HG03575 (cell line): Measurements from ENCODE around the gene ARHGAP6.
"Not testable (repeated sequence)": the region's sequence is repeated elsewhere in the genome, so short reads cannot be mapped to it uniquely, and the experiment has no call there.

ENCODE experiments used
- ATAC-seq: cut with Tn5 transposase; IDR thresholded peaks from one replicate; pipeline ENCODE4 v1.9.1; 2021; ENCODE audit not compliant: unreplicated experiment, insufficient number of reproducible peaks, low FRiP score; ENCODE audit errors: extremely low read depth

The ARHGAP6 gene

GRCh38 chrX:11537141-11537540, 128.6 kb downstream of the ARHGAP6 start:
- no peak for ATAC-seq

GRCh38 chrX:11535156-11535919, 130.4 kb downstream of the ARHGAP6 start:
- ATAC-seq = no peak

DNA sequence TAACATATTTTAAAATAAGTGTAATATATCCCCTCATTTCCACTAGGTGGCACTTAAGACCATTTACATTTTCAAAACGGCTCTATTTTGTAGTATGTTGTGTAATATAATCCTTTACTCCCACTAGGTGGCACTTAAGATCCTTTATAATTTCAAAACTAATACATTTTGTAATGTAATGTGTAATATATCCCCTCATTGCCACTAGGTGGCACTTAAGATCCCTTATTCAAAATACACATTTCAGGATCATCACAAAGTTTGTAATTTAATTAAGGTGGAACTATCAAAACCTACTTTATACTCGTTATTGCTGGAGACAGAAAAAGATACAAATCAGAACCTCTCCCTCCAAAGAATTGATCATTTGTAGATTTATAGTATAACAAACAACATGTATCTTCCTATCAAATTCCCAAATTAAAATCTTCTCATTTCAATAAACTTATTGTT, 132.5 kb downstream of the ARHGAP6 start:
- peak; percentile 89 for ATAC-seq

GRCh38 chrX:11532291-11533078, 133.2 kb downstream of the ARHGAP6 start:
- no peak for ATAC-seq

DNA sequence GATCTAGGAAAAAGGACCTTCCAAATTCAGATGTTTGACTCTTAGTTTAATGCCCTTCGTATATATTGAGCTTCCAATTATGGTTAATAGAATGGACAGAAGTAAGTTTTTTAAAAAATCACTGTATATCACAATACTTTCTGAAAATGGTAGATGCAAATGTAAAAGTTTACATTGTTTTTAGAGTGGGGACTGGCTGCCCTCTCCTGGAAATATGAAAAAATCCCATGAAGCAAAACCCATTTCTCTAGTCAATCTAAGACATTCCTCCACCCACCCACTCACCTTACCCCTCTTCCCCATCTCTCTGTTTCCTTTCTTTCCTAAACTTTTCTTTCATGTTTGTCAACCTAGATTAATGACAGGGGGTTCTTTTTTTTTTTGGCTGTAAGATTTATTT, 134.5 kb downstream of the ARHGAP6 start:
- no peak for ATAC-seq

DNA sequence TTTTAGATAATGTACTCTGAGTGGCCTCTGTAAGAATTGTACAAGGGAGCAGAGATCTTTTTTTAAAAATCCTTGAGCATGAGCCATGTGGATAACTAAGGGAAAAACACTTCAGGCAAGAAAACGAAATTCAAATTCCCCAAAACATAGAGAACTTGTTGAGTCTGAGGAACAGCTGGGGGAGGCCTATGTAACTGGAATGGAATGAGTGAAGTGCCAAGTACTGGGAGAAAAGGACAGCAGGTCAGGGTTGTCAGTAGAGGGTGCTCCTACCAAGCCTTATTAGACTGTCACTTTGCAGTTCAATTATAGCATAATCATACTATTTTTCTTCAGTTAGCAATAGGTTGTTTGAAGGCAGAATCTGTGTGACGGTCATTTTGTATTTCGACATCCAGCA, 135.1 kb downstream of the ARHGAP6 start:
- no peak for ATAC-seq

- ATAC-seq = no peak
These were observed 137.1 kb downstream of the ARHGAP6 start for GRCh38 chrX:11528623-11529022.

DNA sequence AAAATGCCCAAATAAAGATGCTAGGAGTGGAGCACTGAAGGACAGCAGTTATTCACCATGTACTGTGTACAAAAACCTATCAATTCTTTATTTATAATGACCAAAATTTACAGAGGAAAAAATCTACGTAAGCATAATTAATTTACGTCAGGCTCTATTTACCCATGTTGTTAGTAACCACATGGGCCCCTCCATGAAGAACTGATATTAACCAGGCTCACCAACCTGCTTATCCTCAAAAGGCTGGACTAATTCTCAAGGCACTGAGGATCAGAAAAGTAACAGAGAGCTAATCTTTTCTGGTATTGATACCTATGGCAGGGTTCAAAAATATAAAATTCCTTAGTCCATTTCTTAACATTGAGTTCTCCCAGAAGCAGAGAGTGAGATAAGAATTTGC, 140.0 kb downstream of the ARHGAP6 start:
- no peak for ATAC-seq

GRCh38 chrX:11519234-11519633, 146.5 kb downstream of the ARHGAP6 start:
- not testable (repeated sequence) for ATAC-seq

GRCh38 chrX:11509786-11510185, 155.9 kb downstream of the ARHGAP6 start:
- no peak for ATAC-seq

- no peak for ATAC-seq
These were observed 161.5 kb downstream of the ARHGAP6 start for GRCh38 chrX:11504234-11504633.

- ATAC-seq = no peak
These were observed 166.4 kb downstream of the ARHGAP6 start for GRCh38 chrX:11499076-11500044.

DNA sequence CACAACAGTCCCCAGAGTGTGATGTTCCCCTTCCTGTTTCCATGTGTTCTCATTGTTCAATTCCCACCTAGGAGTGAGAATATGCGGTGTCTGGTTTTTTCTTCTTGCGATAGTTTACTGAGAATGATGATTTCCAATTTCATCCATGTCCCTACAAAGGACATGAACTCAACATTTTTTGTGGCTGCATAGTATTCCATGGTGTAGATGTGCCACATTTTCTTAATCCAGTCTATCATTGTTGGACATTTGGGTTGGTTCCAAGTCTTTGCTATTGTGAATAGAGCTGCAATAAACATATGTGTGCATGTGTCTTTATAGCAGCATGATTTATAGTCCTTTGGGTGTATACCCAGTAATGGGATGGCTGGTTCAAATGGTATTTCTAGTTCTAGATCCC, 174.3 kb downstream of the ARHGAP6 start:
- not testable (repeated sequence) for ATAC-seq

DNA sequence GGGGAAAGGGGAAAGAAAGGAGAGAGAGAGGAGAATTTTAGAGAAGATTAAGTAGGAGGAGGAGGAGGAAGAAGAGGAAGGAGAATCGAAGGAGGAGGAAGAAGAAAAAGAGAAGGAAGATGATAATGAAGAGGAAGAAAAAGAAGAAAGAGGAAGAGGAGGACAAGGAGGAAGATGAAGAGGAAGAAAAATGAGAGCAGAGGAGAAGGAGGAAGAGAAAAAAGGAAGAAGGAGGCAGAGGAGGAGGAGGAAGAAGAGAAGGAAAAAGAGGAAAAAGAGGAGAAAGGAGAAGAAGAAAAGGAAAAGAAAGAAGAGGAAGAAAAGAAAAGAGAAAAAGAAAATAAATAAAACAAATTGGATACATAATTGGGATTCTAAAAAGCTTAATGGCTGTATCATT, 181.4 kb downstream of the ARHGAP6 start:
- ATAC-seq = no peak

DNA sequence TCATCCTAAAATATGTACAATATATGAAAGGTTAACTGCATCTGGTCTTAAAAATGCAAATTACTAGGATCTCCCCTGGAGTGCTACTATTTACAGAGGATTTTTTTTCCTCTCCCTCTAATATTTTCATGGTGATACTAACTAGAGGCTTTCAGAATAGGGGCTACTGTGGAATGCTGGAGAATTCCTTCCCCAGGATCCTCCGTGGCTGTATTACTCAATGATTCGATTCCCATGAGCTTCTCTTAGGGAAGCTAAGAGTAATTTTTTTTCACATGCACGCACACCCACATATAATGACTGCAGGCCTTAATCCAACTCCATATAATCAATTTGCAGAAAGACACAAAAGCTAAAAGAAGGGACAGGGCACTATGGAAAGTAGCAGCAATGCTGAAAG, 184.7 kb downstream of the ARHGAP6 start:
- no peak for ATAC-seq

GRCh38 chrX:11480626-11481025, 185.1 kb downstream of the ARHGAP6 start:
- no peak for ATAC-seq

DNA sequence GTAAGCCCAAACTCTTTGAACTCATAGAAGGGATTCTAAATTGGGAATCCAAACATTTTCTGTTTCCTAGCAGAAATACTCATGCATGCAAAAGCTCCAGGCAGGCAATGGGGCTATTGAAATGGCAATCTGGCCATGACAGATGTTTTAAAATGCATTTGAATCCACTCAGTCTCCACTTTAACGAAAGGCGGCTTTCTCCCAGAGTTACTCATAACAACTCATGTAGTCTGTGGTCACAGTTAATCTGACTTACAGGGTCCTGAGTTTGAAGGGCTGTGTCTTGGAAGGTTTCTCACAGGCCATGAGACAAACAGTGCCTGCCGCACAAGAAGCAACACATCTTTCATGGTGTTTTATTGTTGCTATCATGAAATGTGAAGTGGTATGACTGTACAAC, 186.8 kb downstream of the ARHGAP6 start:
- no peak for ATAC-seq

DNA sequence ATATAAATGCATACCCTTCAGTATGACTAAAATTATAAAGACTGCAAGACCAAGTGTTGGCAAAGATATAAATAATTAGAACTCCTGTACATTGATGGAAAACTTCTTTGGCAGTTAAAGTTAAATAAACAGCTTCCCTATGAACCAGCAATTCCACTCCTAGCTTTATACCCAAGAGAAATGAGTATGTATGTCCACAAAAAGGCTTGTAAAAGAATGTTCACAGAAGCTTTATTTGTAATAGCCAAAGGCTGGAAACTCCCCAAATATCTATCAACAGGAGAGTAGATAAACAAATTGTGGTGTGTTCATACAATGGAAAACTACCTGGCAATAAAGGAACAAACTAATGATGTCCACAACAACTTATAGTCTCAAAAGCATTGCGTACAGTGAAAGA, 187.7 kb downstream of the ARHGAP6 start:
- no peak for ATAC-seq

DNA sequence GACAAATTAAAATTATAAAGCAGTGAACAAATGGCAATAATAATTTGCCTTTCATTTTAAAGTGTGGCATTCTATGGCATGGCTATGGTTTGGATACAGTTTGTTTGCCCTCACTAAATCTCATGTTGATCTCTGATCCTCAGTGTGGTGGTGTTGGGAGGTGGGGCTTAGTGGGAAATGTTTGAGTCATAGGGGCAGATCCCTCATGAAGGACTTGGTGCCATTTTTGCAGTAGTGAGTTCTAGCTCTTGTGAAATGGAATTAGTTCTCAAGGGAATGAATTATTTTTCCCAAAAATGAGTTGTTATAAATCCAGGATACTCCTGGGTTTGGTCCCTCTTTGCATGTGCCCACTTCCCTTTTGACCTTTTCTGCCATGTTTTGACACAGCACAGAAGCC, 191.1 kb downstream of the ARHGAP6 start:
- ATAC-seq = no peak
